Retinal pigment epithelial cell (primary cell): ENCODE data around the gene LIMCH1.

Source experiments
- DNase-seq: peaks from one replicate; pipeline ENCODE4 v3.0.0-alpha.2; 2010; ENCODE audit warnings: low read depth
- H3K4me3 ChIP-seq: 2 replicates; pipeline ENCODE4 v1.5.1; 2011; ENCODE audit warnings: mild to moderate bottlenecking, low read length, control low read depth, moderate library complexity
- CTCF ChIP-seq: conservative IDR thresholded peaks from 2 replicates; pipeline ENCODE4 v1.5.1; 2011; ENCODE audit warnings: low read depth, low read length, control low read depth, inconsistent platforms

Gene LIMCH1

GRCh38 chr4:41611881-41612871 lies 74.2 kb downstream of the LIMCH1 start:
- peak overlapping the region; percentile 50 for H3K4me3 ChIP-seq
- peak; percentile 81 for DNase-seq
- peak; percentile 7 for TF ChIP-seq CTCF

GRCh38 chr4:41613386-41613785 lies 75.4 kb downstream of the LIMCH1 start:
- DNase-seq, result no peak
- H3K4me3 ChIP-seq, result peak overlapping the region; percentile 50
- no peak for TF ChIP-seq CTCF

GRCh38 chr4:41613821-41614220 lies 75.9 kb downstream of the LIMCH1 start:
- peak overlapping the region; percentile 50 for H3K4me3 ChIP-seq
- TF ChIP-seq CTCF, result no peak

GRCh38 chr4:41614519-41614918 lies 76.6 kb downstream of the LIMCH1 start:
- peak overlapping the region; percentile 50 for H3K4me3 ChIP-seq
- TF ChIP-seq CTCF, result no peak
- DNase-seq, result no peak

More at GRCh38 chr4:41613821-41614220, 75.9 kb downstream of the LIMCH1 start:
- no peak for DNase-seq

- DNase-seq, result no peak
- TF ChIP-seq CTCF, result no peak
- no peak overlapping the region for H3K4me3 ChIP-seq
These were observed 81.2 kb downstream of the LIMCH1 start for GRCh38 chr4:41619161-41619560.

GRCh38 chr4:41620594-41621256 lies 82.8 kb downstream of the LIMCH1 start:
- no peak for TF ChIP-seq CTCF
- no peak overlapping the region for H3K4me3 ChIP-seq
- DNase-seq, result no peak
